Esophagus squamous epithelium (tissue), 4 donors: ENCODE results near the gene C11orf52.

ENCODE experiments used
- CTCF ChIP-seq, 6 experiments: fragments of 450-650 bp in 4 of 6; fragments of 200-600 bp in 2 of 6; sonication (generic) in 2 of 6; IDR thresholded peaks; one replicate each; pipeline ENCODE4 v1.5.1; 2016 to 2019; ENCODE audit warnings: antibody characterized with exemption in 6 of 6, mild to moderate bottlenecking in 4 of 6, moderate library complexity in 4 of 6
- POLR2A ChIP-seq, 4 donors: fragments of 450-650 bp; IDR thresholded peaks; one replicate each; pipeline ENCODE4 v1.6.1; 2017; ENCODE audit warnings: antibody characterized with exemption in 4 of 4, mild to moderate bottlenecking in 4 of 4, moderate library complexity in 3 of 4

DNA sequence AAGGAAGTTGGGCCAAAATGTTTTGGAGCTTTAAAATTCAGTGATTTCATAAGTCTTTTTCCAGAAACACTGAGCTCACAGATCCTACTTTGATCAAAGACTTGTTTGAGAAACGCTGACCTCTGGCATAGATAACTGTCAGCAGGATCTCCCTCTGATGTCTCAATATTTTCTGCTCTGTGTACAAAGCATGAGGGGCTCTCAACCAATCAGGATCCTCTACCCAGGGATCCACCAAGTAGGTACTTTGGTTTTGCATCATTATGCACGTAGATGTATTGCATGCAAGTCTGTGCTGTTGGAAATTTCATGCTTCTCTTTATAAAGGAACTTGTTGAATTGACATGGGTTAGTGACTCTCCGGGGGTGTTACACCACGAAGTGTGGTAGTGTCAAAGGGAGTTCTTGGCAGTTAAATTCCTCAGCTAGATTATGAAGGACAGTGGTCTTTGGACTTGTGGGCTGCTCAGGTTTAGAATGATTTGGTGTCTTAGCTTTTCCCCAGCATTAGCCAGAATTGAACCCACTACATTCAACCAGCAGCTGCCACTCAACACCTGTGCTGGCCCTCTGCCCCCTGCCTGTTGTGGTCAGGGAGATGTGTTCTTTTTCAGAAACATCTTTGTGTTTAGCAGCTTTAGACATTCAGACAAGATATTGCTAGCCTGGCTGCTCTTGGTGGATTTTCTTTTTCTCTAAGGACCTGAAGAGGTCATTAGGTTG, 16.8 kb downstream of the C11orf52 start:
- no peak for TF ChIP-seq CTCF (IDR thresholded peaks at IDR 0.05)
- TF ChIP-seq POLR2A (IDR thresholded peaks at IDR 0.05): no peak
